Lower leg skin (tissue), 3 donors: ENCODE measurements around the gene CEP170.
"Not testable (repeated sequence)": the region's sequence is repeated elsewhere in the genome, so short reads cannot be mapped to it uniquely, and the experiment has no call there.

Experiments used
- POLR2A ChIP-seq, 2 donors: fragments of 450-650 bp; IDR thresholded peaks; one replicate each; pipeline ENCODE4 v1.6.1; 2016 to 2017; ENCODE audit warnings: antibody characterized with exemption in 2 of 2, mild to moderate bottlenecking in 1 of 2, moderate library complexity in 1 of 2
- TF ChIP-seq, protein P1 (sequence below), 3 donors: fragments of 450-650 bp; IDR thresholded peaks; one replicate each; pipeline ENCODE4 v1.5.1; 2016; ENCODE audit warnings: antibody characterized with exemption in 3 of 3, mild to moderate bottlenecking in 3 of 3, moderate library complexity in 2 of 3

DNA sequence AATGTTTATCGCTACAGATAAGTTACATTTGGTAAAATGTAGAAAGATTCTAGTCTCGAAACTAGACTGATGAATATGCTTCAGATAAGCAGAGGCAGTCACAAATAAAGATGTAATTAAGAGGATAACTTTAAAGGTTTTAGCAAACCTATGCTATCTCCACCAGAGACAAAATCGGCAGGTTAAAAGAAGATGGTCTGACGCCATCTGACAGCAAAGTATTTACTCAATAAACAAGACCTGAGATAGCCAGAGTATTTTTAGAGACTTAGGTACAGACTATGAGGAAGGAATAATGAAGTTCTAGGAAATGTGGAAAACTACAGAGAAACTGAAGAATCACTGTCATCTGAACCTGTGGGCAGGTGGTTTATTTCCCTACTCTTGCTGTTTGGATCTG is 106.0 kb downstream of the CEP170 start:
- TF ChIP-seq, protein P1, sequence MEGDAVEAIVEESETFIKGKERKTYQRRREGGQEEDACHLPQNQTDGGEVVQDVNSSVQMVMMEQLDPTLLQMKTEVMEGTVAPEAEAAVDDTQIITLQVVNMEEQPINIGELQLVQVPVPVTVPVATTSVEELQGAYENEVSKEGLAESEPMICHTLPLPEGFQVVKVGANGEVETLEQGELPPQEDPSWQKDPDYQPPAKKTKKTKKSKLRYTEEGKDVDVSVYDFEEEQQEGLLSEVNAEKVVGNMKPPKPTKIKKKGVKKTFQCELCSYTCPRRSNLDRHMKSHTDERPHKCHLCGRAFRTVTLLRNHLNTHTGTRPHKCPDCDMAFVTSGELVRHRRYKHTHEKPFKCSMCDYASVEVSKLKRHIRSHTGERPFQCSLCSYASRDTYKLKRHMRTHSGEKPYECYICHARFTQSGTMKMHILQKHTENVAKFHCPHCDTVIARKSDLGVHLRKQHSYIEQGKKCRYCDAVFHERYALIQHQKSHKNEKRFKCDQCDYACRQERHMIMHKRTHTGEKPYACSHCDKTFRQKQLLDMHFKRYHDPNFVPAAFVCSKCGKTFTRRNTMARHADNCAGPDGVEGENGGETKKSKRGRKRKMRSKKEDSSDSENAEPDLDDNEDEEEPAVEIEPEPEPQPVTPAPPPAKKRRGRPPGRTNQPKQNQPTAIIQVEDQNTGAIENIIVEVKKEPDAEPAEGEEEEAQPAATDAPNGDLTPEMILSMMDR (IDR thresholded peaks at IDR 0.05): not testable (repeated sequence)
- TF ChIP-seq POLR2A (IDR thresholded peaks at IDR 0.05): not testable (repeated sequence)
